ENCODE data around the gene HSPB7. TPM values are rescaled to one million over a fixed set of nuclear protein-coding genes. Genes with fewer than 3 reads are reported as not detected.

The HSPB7 gene
- total RNA-seq, 1 donor from 2014 or later, result 10.7 TPM

GRCh38 chr1:16010837-16011236 is 7.0 kb downstream of the HSPB7 start:
- H3K36me3 ChIP-seq, result no peaks in the 10 kb centered on the region
- ATAC-seq (no peak), DNase-seq (no peak)
- H3K9me3 ChIP-seq, result no peaks in the 10 kb centered on the region
- TF ChIP-seq CTCF (IDR thresholded peaks at IDR 0.05), result no peak
- intact Hi-C loops (cut with DNase I), result no loop called here
- H3K4me3 ChIP-seq, result no peak overlapping the region
- H3K27me3 ChIP-seq, result no peaks in the 10 kb centered on the region
- H3K27ac ChIP-seq, result no peak overlapping the region
- H3K4me1 ChIP-seq, result peaks cover 16% of the 10 kb centered on the region

GRCh38 chr1:16009678-16010077 is 8.2 kb downstream of the HSPB7 start:
- peaks cover 16% of the 10 kb centered on the region for H3K4me1 ChIP-seq
- no peak overlapping the region for H3K27ac ChIP-seq
- no peaks in the 10 kb centered on the region for H3K27me3 ChIP-seq
- no peak for DNase-seq
- intact Hi-C loops (cut with DNase I), result loop anchor here (5.0 kb wide), 1 partner anchor 48 kb away; no protein-coding TSS in a partner anchor
- no peak overlapping the region for H3K4me3 ChIP-seq
- no peaks in the 10 kb centered on the region for H3K9me3 ChIP-seq
- no peak for TF ChIP-seq CTCF (IDR thresholded peaks at IDR 0.05)
- no peak for ATAC-seq
- no peaks in the 10 kb centered on the region for H3K36me3 ChIP-seq

GRCh38 chr1:16009030-16009460 is 8.8 kb downstream of the HSPB7 start:
- ATAC-seq (peak; percentile 83), DNase-seq (peak; percentile 88)
- Histone ChIP-seq H3K9me3 (no peaks in the 10 kb centered on the region), H3K36me3 (no peaks in the 10 kb centered on the region), H3K4me3 (no peak overlapping the region), H3K27me3 (no peaks in the 10 kb centered on the region), H3K27ac (no peak overlapping the region), H3K4me1 (peaks cover 16% of the 10 kb centered on the region)
- intact Hi-C loops (cut with DNase I), result loop anchor here (5.0 kb wide), 1 partner anchor 48 kb away; no protein-coding TSS in a partner anchor
- TF ChIP-seq CTCF (IDR thresholded peaks at IDR 0.05), result peak; percentile 97

- ATAC-seq (no peak), DNase-seq (no peak)
- Histone ChIP-seq H3K4me1 (peaks cover 10% of the 10 kb centered on the region), H3K27me3 (no peaks in the 10 kb centered on the region), H3K9me3 (no peaks in the 10 kb centered on the region), H3K4me3 (no peak overlapping the region), H3K36me3 (no peaks in the 10 kb centered on the region), H3K27ac (no peak overlapping the region)
- no peak for TF ChIP-seq CTCF (IDR thresholded peaks at IDR 0.05)
- intact Hi-C loops (cut with DNase I), result loop anchor here (5.0 kb wide), 1 partner anchor 49 kb away; no protein-coding TSS in a partner anchor
These were observed 10.0 kb downstream of the HSPB7 start for GRCh38 chr1:16007671-16008341.

GRCh38 chr1:16006552-16007485 is 11.0 kb downstream of the HSPB7 start:
- DNase-seq, result no peak
- H3K4me3 ChIP-seq, result no peak overlapping the region
- intact Hi-C loops (cut with DNase I), result loop anchor here (5.0 kb wide), 1 partner anchor 50 kb away; no protein-coding TSS in a partner anchor

More at GRCh38 chr1:16006552-16007485, 11.0 kb downstream of the HSPB7 start:
- no peak overlapping the region for H3K27ac ChIP-seq
- no peaks in the 10 kb centered on the region for H3K4me1 ChIP-seq
- no peak for ATAC-seq
- no peaks in the 10 kb centered on the region for H3K27me3 ChIP-seq
- H3K9me3 ChIP-seq, result no peaks in the 10 kb centered on the region
- H3K36me3 ChIP-seq, result no peaks in the 10 kb centered on the region
- no peak for TF ChIP-seq CTCF (IDR thresholded peaks at IDR 0.05)

All from upper lobe of right lung (tissue), 1 donor.